ENCODE data around the gene CXCL13. TPM values are rescaled to one million over a fixed set of nuclear protein-coding genes. Genes with fewer than 3 reads are reported as not detected.
"Not testable (repeated sequence)": the region's sequence is repeated elsewhere in the genome, so short reads cannot be mapped to it uniquely, and the experiment has no call there.

CXCL13 gene, protein sequence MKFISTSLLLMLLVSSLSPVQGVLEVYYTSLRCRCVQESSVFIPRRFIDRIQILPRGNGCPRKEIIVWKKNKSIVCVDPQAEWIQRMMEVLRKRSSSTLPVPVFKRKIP
- total RNA-seq, result not detected in 2 replicates
- long read RNA-seq, result 0 reads

DNA sequence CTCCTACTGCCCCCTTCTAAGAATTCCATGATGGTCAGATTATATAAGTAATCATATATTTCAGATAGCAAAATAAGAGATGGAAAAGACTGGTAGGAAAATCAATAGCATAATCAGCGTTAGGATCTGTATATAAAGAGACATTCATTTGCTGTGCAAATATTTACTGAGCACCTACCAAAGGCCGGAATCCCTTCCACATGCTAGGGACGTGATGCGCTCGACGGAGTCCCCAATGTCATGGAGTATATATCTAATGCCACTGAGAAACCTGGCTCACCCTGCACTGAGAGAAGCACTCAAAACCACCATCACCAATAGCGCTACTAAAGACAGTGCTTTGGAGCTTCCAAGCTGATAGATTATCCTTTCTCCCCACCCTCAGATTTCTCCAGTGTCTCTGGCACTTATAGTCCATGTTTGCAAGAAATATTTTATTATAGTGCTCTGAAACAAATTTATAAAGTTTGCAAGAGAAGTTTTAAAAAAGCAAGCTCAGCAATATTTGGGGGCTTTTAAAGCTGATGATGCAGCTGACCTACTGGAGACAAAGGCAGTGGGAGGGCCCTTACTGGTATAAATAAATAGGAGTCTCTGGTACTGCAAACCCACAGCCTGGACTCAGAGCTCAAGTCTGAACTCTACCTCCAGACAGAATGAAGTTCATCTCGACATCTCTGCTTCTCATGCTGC lies at the start of gene CXCL13:
Gene CXCL13, plus strand, starts transcription at position 611 of the 693 bp plus-strand sequence. Its CDS starts 46 bp downstream, at position 657.
- H3K4me3 Mint-ChIP-seq (ENCODE audit: low read depth), result no peak within 1 kb of the TSS
- H3K36me3 Mint-ChIP-seq (ENCODE audit: insufficient read depth), result no peaks in the 10 kb centered on the region
- TF ChIP-seq, protein P1, sequence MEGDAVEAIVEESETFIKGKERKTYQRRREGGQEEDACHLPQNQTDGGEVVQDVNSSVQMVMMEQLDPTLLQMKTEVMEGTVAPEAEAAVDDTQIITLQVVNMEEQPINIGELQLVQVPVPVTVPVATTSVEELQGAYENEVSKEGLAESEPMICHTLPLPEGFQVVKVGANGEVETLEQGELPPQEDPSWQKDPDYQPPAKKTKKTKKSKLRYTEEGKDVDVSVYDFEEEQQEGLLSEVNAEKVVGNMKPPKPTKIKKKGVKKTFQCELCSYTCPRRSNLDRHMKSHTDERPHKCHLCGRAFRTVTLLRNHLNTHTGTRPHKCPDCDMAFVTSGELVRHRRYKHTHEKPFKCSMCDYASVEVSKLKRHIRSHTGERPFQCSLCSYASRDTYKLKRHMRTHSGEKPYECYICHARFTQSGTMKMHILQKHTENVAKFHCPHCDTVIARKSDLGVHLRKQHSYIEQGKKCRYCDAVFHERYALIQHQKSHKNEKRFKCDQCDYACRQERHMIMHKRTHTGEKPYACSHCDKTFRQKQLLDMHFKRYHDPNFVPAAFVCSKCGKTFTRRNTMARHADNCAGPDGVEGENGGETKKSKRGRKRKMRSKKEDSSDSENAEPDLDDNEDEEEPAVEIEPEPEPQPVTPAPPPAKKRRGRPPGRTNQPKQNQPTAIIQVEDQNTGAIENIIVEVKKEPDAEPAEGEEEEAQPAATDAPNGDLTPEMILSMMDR (IDR thresholded peaks at IDR 0.05; ENCODE audit: unreplicated experiment), result no peak
- H3K27ac Mint-ChIP-seq, result no peak within 1 kb of the TSS
- peaks cover 3% of the 10 kb centered on the region for H3K4me1 Mint-ChIP-seq (ENCODE audit: low read depth)
- no peak for DNase-seq (ENCODE audit: low spot score, unreplicated experiment)
- peaks cover 23% of the 10 kb centered on the region for H3K27me3 Mint-ChIP-seq
- H3K9me3 Mint-ChIP-seq (ENCODE audit: low read depth), result no peaks in the 10 kb centered on the region

DNA sequence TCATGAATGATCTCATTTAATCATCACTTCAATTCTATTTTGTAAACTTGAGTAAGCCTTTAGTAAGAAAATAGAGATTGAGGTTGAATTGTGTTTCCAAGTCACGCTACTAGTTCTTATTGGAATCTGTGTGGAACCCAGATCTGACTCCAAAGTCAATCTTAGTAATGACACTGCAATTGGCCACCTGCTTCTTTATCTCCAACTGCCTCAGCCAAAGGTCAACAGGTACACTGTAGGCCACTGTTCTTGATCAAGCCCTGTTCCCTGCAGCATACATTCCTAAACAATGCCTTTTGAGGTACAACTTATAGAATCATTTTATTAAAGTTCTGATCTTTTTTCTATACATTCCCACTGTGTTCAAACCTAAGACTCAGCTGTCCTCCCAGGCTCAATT lies 45.5 kb upstream of the CXCL13 start:
- no peak overlapping the region for H3K27ac Mint-ChIP-seq
- no peak overlapping the region for H3K4me3 Mint-ChIP-seq (ENCODE audit: low read depth)
- peaks cover 17% of the 10 kb centered on the region for H3K9me3 Mint-ChIP-seq (ENCODE audit: low read depth)
- peaks cover 2% of the 10 kb centered on the region for H3K4me1 Mint-ChIP-seq (ENCODE audit: low read depth)
- DNase-seq (ENCODE audit: low spot score, unreplicated experiment), result no peak
- H3K36me3 Mint-ChIP-seq (ENCODE audit: insufficient read depth), result peaks cover 1% of the 10 kb centered on the region
- TF ChIP-seq, protein P1 (IDR thresholded peaks at IDR 0.05; ENCODE audit: unreplicated experiment), result no peak
- no peaks in the 10 kb centered on the region for H3K27me3 Mint-ChIP-seq

DNA sequence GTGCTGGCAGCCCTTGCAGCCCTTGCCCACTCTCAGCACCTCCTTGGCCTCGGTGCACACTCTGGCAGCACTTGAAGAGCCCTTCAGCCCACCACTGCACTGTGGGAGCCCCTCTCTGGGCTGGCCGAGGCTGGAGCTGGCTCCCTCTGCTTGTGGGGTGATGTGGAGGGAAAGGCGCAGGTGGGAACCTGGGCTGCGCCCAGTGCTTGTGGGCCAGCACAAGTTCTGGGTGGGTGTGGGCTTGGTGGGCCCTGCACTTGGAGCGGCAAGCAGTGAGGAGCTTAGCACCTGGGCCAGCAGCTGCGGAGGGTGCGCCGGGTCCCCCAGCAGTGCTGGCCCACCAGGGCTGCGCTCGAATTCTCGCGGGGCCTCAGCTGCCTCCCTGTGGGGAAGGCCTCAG lies 43.9 kb upstream of the CXCL13 start:
- peaks cover 12% of the 10 kb centered on the region for H3K9me3 Mint-ChIP-seq (ENCODE audit: low read depth)
- DNase-seq (ENCODE audit: low spot score, unreplicated experiment); H3K4me1 Mint-ChIP-seq (ENCODE audit: low read depth); H3K36me3 Mint-ChIP-seq (ENCODE audit: insufficient read depth); H3K4me3 Mint-ChIP-seq (ENCODE audit: low read depth); H3K27ac Mint-ChIP-seq; H3K27me3 Mint-ChIP-seq: not testable (repeated sequence)

DNA sequence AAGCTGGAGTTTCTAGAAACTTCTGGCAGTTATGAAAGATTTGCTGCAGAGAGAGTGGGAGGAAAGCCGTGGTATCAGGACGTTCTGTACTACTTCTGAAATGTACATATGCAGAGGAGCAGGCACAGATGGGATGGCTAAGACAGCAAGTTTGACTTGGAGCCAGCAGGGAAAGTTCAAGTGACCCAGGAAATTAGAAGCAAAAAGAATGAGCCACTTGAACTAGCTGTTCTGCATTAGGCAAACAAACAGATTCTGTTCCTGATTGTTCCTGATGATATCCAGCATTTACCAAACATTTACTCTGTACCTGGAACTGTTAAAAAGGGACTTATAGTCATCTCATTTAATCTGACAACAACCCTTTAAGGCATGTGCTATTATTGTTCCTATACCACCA lies 41.4 kb upstream of the CXCL13 start:
- H3K27ac Mint-ChIP-seq, result no peak overlapping the region
- peaks cover 13% of the 10 kb centered on the region for H3K9me3 Mint-ChIP-seq (ENCODE audit: low read depth)
- H3K36me3 Mint-ChIP-seq (ENCODE audit: insufficient read depth), result peaks cover 1% of the 10 kb centered on the region
- no peaks in the 10 kb centered on the region for H3K27me3 Mint-ChIP-seq
- TF ChIP-seq, protein P1 (IDR thresholded peaks at IDR 0.05; ENCODE audit: unreplicated experiment), result no peak
- H3K4me1 Mint-ChIP-seq (ENCODE audit: low read depth), result peaks cover 2% of the 10 kb centered on the region
- H3K4me3 Mint-ChIP-seq (ENCODE audit: low read depth), result no peak overlapping the region
- no peak for DNase-seq (ENCODE audit: low spot score, unreplicated experiment)

DNA sequence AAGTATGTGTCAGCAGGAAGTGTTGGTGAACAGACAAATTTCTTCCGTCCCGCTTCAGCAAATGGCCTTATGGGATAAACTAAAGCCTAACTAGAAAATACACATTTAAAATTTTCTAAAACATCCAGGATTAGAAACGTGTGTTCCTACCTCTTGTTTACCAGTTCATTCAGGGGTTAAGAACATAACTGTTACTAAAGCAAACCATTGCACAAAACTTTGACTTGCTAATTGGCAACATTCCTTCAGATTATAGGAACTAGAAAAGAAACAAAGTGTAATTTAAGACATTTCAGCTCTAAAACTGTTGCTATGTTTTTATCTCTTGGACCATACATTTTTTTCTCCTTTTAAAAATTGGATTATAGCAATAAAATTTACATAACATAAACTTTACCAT lies 39.5 kb upstream of the CXCL13 start:
- H3K27me3 Mint-ChIP-seq, result no peaks in the 10 kb centered on the region
- no peaks in the 10 kb centered on the region for H3K36me3 Mint-ChIP-seq (ENCODE audit: insufficient read depth)
- TF ChIP-seq, protein P1 (IDR thresholded peaks at IDR 0.05; ENCODE audit: unreplicated experiment), result no peak

DNA sequence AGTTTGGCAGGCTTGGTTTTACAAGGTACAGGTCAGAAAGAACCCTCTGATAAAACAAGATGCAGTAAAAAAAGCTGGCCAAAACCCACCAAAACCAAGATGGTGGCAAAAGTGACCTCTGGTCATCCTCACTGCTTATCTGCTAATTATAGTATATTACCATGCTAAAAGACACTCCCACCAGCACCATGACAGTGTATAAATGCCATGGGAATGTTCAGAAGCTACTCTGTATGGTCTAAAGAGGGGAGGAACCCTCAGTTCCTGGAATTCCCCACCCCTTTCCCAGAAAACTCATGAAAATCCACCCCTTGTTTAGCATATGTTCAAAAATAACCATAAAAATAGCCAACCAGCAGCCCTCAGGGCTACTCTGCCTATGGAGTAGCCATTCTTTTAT lies 38.1 kb upstream of the CXCL13 start:
- no peak overlapping the region for H3K4me3 Mint-ChIP-seq (ENCODE audit: low read depth)
- H3K9me3 Mint-ChIP-seq (ENCODE audit: low read depth), result peaks cover 24% of the 10 kb centered on the region
- H3K36me3 Mint-ChIP-seq (ENCODE audit: insufficient read depth), result no peaks in the 10 kb centered on the region
- no peaks in the 10 kb centered on the region for H3K4me1 Mint-ChIP-seq (ENCODE audit: low read depth)
- H3K27ac Mint-ChIP-seq, result no peak overlapping the region
- no peak for DNase-seq (ENCODE audit: low spot score, unreplicated experiment)
- TF ChIP-seq, protein P1 (IDR thresholded peaks at IDR 0.05; ENCODE audit: unreplicated experiment), result no peak
- H3K27me3 Mint-ChIP-seq, result no peaks in the 10 kb centered on the region

More for the DNA sequence above, 39.5 kb upstream of the CXCL13 start:
- no peak overlapping the region for H3K4me3 Mint-ChIP-seq (ENCODE audit: low read depth)
- DNase-seq (ENCODE audit: low spot score, unreplicated experiment), result no peak
- H3K4me1 Mint-ChIP-seq (ENCODE audit: low read depth), result no peaks in the 10 kb centered on the region
- H3K9me3 Mint-ChIP-seq (ENCODE audit: low read depth), result peaks cover 17% of the 10 kb centered on the region
- H3K27ac Mint-ChIP-seq, result no peak overlapping the region

DNA sequence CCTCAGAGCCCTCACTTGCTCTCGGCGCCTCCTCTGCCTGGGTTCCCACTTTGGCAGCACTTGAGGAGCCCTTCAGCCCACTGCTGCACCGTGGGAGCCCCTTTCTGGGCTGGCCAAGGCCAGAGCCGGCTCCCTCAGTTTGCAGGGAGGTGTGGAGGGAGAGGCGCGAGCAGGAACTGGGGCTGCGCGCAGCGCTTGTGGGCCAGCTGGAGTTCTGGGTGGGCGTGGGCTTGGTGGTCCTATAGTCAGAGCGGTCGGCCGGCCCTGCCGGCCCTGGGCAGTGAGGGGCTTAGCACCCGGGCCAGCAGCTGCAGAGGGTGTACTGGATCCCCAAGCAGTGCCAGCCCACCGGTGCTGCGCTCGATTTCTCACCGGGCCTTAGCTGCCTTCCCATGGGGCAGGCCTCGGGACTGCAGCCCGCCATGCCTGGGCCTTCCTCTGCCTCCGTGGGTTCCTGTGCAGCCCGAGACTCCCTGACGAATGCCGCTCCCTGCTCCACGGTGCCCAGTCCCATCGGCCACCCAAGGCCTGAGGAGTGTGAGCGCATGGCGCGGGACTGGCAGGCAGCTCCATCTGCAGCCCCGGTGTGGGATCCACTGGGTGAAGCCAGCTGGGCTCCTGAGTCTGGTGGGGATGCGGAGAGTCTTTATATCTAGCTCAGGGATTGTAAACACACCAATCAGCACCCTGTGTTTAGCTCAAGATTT lies 35.0 kb upstream of the CXCL13 start:
- H3K4me3 Mint-ChIP-seq (ENCODE audit: low read depth); H3K27me3 Mint-ChIP-seq; H3K36me3 Mint-ChIP-seq (ENCODE audit: insufficient read depth); H3K4me1 Mint-ChIP-seq (ENCODE audit: low read depth); DNase-seq (ENCODE audit: low spot score, unreplicated experiment); H3K27ac Mint-ChIP-seq: not testable (repeated sequence)
- peaks cover 24% of the 10 kb centered on the region for H3K9me3 Mint-ChIP-seq (ENCODE audit: low read depth)
